Nephron (organoid): ENCODE measurements around the gene ADGRL3.

Experiments
- H3K27ac Mint-ChIP-seq, 3 experiments: 2 replicates each; pipeline ENCODE4 v1.8.0; 2020; ENCODE audit warnings: mixed read lengths in 3 of 3, mild to moderate bottlenecking in 2 of 3, moderate library complexity in 1 of 3
- H3K27me3 Mint-ChIP-seq: 2 replicates; pipeline ENCODE4 v1.8.0; 2021; ENCODE audit warnings: low read depth, mild to moderate bottlenecking, moderate library complexity, mixed read lengths
- H3K36me3 Mint-ChIP-seq: 2 replicates; pipeline ENCODE4 v1.8.0; 2020; ENCODE audit warnings: low read depth, mixed read lengths
- H3K4me1 Mint-ChIP-seq: 2 replicates; pipeline ENCODE4 v1.8.0; 2020; ENCODE audit warnings: mixed read lengths
- H3K4me3 Mint-ChIP-seq, 3 experiments: 2 replicates each; pipeline ENCODE4 v1.8.0; 2020; ENCODE audit warnings: mild to moderate bottlenecking in 3 of 3, mixed read lengths in 3 of 3, moderate library complexity in 2 of 3
- H3K9me3 Mint-ChIP-seq: 2 replicates; pipeline ENCODE4 v1.8.0; 2020; ENCODE audit warnings: mixed read lengths
- TF ChIP-seq, protein P1 (sequence below), 3 experiments: fragments of 200-600 bp; sonication (generic); IDR thresholded peaks; one replicate each; pipeline ENCODE4 v1.5.0; 2021; ENCODE audit warnings: antibody characterized with exemption in 3 of 3; ENCODE audit not compliant: unreplicated experiment in 3 of 3

ADGRL3 gene

DNA sequence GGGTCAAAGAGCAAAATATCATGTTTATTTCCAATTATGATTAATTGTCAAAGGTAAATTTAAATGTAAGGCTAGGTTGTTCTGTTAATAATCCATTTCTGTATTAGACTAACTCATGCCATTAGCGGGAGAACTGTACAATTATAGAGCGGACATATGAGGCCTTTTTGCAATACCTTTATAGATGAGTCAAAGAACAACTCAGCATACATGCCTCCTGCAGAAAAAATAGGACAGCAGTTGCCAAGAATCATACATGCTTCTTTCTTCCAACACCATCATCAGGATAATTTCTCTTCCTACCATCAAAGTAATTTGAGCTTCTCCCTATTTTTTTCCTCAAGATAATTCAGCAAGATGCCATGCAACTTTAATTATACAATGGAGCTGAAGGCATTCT, 917.8 kb downstream of the ADGRL3 start:
- Mint-ChIP-seq H3K27me3 (no peaks in the 10 kb centered on the region), H3K36me3 (no peaks in the 10 kb centered on the region), H3K4me3 (no peak overlapping the region), H3K27ac (no peak overlapping the region), H3K4me1 (no peaks in the 10 kb centered on the region), H3K9me3 (no peaks in the 10 kb centered on the region)
- TF ChIP-seq, protein P1, sequence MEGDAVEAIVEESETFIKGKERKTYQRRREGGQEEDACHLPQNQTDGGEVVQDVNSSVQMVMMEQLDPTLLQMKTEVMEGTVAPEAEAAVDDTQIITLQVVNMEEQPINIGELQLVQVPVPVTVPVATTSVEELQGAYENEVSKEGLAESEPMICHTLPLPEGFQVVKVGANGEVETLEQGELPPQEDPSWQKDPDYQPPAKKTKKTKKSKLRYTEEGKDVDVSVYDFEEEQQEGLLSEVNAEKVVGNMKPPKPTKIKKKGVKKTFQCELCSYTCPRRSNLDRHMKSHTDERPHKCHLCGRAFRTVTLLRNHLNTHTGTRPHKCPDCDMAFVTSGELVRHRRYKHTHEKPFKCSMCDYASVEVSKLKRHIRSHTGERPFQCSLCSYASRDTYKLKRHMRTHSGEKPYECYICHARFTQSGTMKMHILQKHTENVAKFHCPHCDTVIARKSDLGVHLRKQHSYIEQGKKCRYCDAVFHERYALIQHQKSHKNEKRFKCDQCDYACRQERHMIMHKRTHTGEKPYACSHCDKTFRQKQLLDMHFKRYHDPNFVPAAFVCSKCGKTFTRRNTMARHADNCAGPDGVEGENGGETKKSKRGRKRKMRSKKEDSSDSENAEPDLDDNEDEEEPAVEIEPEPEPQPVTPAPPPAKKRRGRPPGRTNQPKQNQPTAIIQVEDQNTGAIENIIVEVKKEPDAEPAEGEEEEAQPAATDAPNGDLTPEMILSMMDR (IDR thresholded peaks at IDR 0.05; ENCODE audit: unreplicated experiment in 3 of 3), result no peak

DNA sequence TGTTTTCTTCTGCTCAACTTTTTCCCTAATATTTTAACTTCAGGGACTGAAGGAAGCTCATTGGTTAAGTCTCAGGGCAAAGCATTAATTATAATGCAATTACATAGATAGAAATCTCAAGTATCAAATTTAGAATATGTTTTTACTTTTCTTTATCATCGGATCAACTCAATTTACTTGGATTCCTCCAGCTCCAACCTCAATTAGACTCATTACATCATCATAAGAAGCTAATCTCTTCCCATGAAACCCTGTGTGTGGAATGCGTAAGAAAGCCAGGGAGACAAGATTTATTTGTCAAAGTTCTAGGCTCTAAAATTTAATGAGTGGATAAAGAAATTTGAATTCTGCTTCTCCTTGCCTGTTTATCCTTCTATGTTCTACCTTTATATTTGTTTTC, 918.4 kb downstream of the ADGRL3 start:
- Mint-ChIP-seq H3K4me1 (no peaks in the 10 kb centered on the region), H3K9me3 (no peaks in the 10 kb centered on the region), H3K27me3 (no peaks in the 10 kb centered on the region), H3K4me3 (no peak overlapping the region), H3K36me3 (no peaks in the 10 kb centered on the region), H3K27ac (no peak overlapping the region)
- TF ChIP-seq, protein P1 (IDR thresholded peaks at IDR 0.05; ENCODE audit: unreplicated experiment in 3 of 3), result no peak

GRCh38 chr4:62119195-62119594, 919.1 kb downstream of the ADGRL3 start:
- TF ChIP-seq, protein P1 (IDR thresholded peaks at IDR 0.05; ENCODE audit: unreplicated experiment in 3 of 3), result no peak
- Mint-ChIP-seq H3K9me3 (no peaks in the 10 kb centered on the region), H3K36me3 (no peaks in the 10 kb centered on the region), H3K27ac (peak overlapping the region in 1 of 3 experiments; percentile 38), H3K4me3 (no peak overlapping the region), H3K4me1 (no peaks in the 10 kb centered on the region), H3K27me3 (no peaks in the 10 kb centered on the region)

DNA sequence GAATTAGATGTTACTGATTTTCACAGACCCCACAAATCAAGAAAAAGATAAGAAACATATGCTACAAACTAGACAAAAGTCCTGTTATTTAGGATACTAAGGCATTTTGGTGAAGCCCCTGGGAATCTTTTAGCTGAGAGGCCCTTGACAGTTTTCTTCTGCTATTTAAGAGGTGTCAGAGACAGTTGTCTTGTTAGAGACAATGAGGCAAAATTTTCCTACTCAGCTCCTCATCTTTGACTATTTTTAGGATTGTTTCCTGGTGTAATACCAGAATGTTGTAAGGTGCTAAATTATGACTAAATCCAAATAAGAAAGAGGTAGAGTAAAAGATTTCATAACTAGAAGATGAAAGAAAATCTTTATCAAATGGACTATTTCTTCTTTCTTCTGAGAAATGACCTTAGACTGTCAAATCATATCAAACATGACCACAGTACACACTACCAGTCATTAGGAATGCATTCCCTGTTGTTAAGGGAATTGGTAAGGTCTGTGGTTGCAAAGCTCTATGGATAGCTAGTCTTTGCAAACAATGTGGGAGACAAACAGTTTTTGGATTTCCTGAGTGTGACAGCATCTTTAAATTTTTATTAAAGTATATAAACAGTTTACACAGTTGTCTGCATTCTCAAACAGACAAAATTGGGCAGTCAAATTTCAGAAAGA, 926.1 kb downstream of the ADGRL3 start:
- H3K9me3 Mint-ChIP-seq, result no peaks in the 10 kb centered on the region
- TF ChIP-seq, protein P1 (IDR thresholded peaks at IDR 0.05; ENCODE audit: unreplicated experiment in 3 of 3), result no peak
- H3K36me3 Mint-ChIP-seq, result no peaks in the 10 kb centered on the region
- no peak overlapping the region for H3K4me3 Mint-ChIP-seq
- H3K4me1 Mint-ChIP-seq, result peaks cover 4% of the 10 kb centered on the region
- H3K27ac Mint-ChIP-seq, result no peak overlapping the region
- H3K27me3 Mint-ChIP-seq, result no peaks in the 10 kb centered on the region
